Adipocyte (in vitro differentiated cells): Measurements from ENCODE around the gene VAV2.
"Not testable (repeated sequence)": the region's sequence is repeated elsewhere in the genome, so short reads cannot be mapped to it uniquely, and the experiment has no call there.

Experiments used
- DNase-seq: peaks from one replicate; pipeline ENCODE4 v3.0.0-alpha.2; 2015; ENCODE audit warnings: low read depth
- H3K27me3 ChIP-seq: replicated peaks from 2 replicates; pipeline ENCODE4 v1.7.0; 2013; ENCODE audit warnings: mild to moderate bottlenecking, low read length, moderate library complexity; ENCODE audit not compliant: control insufficient read depth, insufficient read depth
- H3K36me3 ChIP-seq: 2 replicates; pipeline ENCODE4 v1.7.0; 2013; ENCODE audit warnings: low read length, mild to moderate bottlenecking, moderate library complexity; ENCODE audit not compliant: control insufficient read depth, insufficient read depth, severe bottlenecking
- H3K4me1 ChIP-seq: 2 replicates; pipeline ENCODE4 v1.7.0; 2013; ENCODE audit warnings: mild to moderate bottlenecking, low read length, moderate library complexity; ENCODE audit not compliant: control insufficient read depth, insufficient read depth
- H3K4me3 ChIP-seq: 2 replicates; pipeline ENCODE4 v1.7.0; 2013; ENCODE audit warnings: mild to moderate bottlenecking, low read length, moderate library complexity
- H3K9ac ChIP-seq: 2 replicates; pipeline ENCODE4 v1.7.0; 2013; ENCODE audit warnings: mild to moderate bottlenecking, low read length, moderate library complexity
- H3K9me3 ChIP-seq: 2 replicates; pipeline ENCODE4 v1.7.0; 2013; ENCODE audit warnings: mild to moderate bottlenecking, low read length, moderate library complexity; ENCODE audit not compliant: control insufficient read depth

Gene VAV2

DNA sequence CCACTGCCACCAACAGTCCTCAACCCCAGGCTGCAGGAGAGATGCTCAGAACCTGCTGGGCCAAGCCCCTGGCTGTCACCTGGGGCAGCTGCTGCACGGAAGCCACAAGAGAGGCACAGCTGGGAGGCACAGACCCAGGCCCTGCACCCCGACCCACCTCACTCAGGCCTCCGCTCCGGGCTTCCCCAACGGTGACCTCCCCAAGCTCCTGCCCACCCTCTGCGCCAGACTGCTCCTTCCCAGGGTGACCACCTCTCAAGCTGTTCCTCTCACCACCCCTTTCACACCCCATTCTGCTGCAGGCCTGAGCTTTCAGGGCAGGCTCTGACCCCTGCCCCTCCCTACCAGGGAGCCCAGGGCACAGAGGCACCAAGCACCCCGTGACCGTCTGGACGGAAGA lies 33.0 kb downstream of the VAV2 start:
- DNase-seq, result no peak
- no peaks in the 10 kb centered on the region for H3K27me3 ChIP-seq
- H3K9ac ChIP-seq, result no peak overlapping the region
- H3K4me3 ChIP-seq, result no peak overlapping the region
- H3K4me1 ChIP-seq, result peaks cover 13% of the 10 kb centered on the region
- H3K36me3 ChIP-seq, result no peaks in the 10 kb centered on the region
- peaks cover under 1% of the 10 kb centered on the region for H3K9me3 ChIP-seq

DNA sequence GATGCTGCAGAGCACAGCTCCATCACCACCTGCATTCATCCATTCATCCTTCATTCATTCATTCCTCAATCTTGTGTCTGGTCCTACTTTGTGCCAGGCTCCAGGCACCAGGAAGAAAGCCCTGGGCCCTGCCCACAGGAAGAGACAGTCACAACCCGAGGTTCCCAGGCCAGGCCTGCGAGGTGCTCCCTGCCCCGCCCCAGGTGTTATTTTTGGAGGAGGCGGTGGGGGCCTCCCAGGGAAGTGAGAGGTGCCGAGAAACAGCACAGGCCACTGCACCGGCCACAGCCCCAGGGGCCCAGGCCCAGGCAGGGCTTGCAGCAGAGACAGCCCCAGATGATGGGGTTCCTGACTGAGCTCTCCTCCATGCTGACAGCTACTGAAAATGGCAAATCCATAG lies 33.4 kb downstream of the VAV2 start:
- Histone ChIP-seq H3K36me3 (no peaks in the 10 kb centered on the region), H3K9ac (no peak overlapping the region), H3K27me3 (no peaks in the 10 kb centered on the region), H3K9me3 (no peaks in the 10 kb centered on the region), H3K4me1 (peaks cover 13% of the 10 kb centered on the region), H3K4me3 (no peak overlapping the region)
- no peak for DNase-seq

DNA sequence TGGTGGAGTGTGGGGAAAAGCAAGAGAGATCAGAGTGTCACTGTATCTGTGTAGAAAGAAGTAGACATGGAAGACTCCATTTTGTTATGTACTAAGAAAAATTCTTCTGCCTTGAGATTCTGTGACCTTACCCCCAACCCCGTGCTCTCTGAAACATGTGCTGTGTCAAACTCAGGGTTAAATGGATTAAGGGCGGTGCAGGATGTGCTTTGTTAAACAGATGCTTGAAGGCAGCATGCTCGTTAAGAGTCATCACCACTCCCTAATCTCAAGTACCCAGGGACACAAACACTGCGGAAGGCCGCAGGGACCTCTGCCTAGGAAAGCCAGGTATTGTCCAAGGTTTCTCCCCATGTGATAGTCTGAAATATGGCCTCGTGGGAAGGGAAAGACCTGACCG lies 34.4 kb downstream of the VAV2 start:
- not testable (repeated sequence) for H3K36me3 ChIP-seq, H3K9ac ChIP-seq, H3K4me3 ChIP-seq, H3K27me3 ChIP-seq, DNase-seq, H3K9me3 ChIP-seq
- H3K4me1 ChIP-seq, result peaks cover 13% of the 10 kb centered on the region

DNA sequence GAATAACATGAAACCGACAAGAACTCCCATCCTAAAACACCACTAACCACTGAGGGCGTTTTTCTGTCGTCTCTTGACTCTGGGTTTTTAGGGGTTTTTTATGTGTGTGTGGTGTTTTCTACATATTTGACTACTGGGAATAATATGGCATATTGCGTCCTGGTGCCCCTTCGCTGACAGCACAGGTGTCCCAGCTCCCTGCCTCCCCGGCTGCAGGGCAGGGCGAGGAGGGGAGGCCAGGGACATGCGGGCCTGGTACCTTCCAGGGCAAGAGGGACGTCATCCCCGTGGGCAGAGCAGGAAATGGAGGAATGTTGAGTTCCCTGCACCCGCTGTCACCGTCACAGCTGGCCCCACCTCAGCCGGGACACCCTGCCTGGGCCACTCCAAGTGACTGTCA lies 34.8 kb downstream of the VAV2 start:
- Histone ChIP-seq H3K4me1 (peaks cover 13% of the 10 kb centered on the region), H3K27me3 (no peaks in the 10 kb centered on the region), H3K9me3 (no peaks in the 10 kb centered on the region), H3K4me3 (no peak overlapping the region), H3K9ac (no peak overlapping the region), H3K36me3 (no peaks in the 10 kb centered on the region)
- DNase-seq, result no peak

DNA sequence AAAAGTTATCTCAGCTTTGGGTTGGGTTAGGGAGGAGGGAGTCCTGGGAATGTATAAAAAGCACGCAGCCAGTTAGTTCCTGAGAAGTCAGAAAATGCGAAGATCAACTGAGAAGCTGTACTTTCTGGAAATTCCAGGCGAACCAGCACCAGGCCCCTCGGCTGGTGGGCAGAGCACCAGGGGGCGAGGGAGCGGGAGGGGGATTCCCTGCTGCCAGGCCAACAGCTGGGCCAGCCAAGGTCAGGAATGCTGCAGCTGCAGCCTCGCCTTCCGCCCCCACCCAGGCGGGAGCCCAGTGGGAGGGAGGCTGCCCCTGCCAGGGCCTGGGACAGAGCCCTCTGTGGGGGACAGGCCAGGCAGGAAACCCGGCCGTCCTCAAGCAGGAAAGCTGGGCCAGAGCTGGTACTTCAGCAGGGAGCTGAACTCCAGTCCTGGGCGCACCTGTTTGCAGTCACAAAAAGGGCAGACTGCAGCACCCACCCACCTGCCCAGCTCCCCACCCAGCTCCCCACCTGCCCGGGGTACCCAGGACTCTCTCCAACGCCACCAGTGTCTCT lies 35.5 kb downstream of the VAV2 start:
- H3K4me3 ChIP-seq, result peak overlapping the region; percentile 61
- H3K9ac ChIP-seq, result peak overlapping the region; percentile 54
- no peaks in the 10 kb centered on the region for H3K9me3 ChIP-seq
- H3K4me1 ChIP-seq, result peaks cover 13% of the 10 kb centered on the region
- H3K27me3 ChIP-seq, result no peaks in the 10 kb centered on the region
- H3K36me3 ChIP-seq, result no peaks in the 10 kb centered on the region
- peak; percentile 71 for DNase-seq

GRCh38 chr9:133955821-133956411 lies 36.2 kb downstream of the VAV2 start:
- Histone ChIP-seq H3K36me3 (no peaks in the 10 kb centered on the region), H3K27me3 (no peaks in the 10 kb centered on the region), H3K4me1 (peaks cover 18% of the 10 kb centered on the region), H3K9me3 (no peaks in the 10 kb centered on the region), H3K4me3 (peak overlapping the region; percentile 61), H3K9ac (peak overlapping the region; percentile 54)
- peak; percentile 75 for DNase-seq

DNA sequence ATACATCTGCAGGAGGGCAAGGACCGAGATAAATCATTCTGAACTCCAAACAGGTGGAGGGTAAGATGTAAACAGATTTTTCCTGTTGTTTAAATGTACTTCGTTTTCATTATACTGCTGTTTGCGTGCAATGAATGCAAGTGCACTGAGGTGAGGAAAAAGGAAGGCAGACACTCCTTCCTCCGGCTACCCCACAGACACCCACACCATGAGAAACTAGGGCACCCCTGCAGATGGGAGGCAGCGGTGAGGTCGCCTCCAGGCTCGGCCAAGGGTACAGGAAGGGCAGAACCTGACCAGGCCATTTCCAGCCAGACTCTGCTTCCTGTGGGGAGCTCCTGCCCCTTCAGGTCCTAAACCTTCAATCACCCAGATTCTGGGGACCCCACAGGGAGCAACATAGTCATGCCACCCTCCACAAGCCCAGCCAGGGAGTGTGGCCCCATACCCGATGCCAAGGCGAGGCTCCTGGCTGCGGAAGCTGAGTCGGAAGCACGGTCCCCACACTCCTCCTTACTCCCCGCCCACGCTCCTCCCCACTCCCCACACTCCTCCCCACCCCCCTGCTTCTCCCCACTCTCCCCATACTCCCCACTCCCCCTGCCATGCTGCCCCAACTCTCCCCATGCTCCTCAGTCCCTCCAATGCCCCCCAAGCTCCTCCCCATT lies 37.1 kb downstream of the VAV2 start:
- Histone ChIP-seq H3K9ac (no peak overlapping the region), H3K27me3 (no peaks in the 10 kb centered on the region)
- peak; percentile 2 for DNase-seq

DNA sequence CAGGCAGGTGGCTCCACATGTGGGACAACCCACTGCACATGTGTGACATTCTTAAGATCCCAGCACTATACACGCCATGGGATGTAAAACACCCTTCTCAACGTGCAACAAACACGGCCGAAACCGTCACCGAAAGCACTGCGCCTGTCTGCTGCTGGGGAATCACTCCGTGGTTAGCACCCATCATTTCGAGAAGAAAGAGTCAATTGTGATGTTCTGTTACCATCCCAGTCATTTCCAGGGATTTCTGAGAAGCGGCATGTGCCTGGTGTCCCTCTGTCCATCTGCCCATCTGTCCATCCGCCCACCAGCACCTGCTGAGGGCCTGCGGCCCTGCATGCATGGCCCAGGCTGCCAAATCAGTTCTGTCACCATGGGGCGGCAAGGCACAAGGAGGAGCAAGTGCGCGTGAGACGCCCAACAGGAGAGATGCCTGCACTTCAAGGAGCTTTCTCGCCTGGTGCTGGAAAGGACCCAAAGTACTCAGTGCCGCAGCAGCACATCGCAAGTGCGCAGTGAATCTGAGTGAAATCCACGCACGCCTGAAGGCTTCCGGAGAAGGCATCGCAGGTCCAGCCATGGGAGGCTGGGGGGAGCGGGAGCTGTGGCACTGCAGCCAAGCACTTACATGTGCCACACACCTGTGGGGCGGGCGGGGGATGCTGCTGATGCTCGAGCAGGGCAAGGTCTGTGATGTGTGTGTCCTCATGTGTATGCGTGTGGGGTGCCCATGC lies 38.0 kb downstream of the VAV2 start:
- no peaks in the 10 kb centered on the region for H3K27me3 ChIP-seq
- H3K4me1 ChIP-seq, result peaks cover 24% of the 10 kb centered on the region
- no peaks in the 10 kb centered on the region for H3K9me3 ChIP-seq
- no peak overlapping the region for H3K9ac ChIP-seq
- H3K4me3 ChIP-seq, result no peak overlapping the region
- DNase-seq, result no peak
- H3K36me3 ChIP-seq, result no peaks in the 10 kb centered on the region

More for the DNA sequence above, 37.1 kb downstream of the VAV2 start:
- H3K36me3 ChIP-seq, result no peaks in the 10 kb centered on the region
- peaks cover 24% of the 10 kb centered on the region for H3K4me1 ChIP-seq
- no peak overlapping the region for H3K4me3 ChIP-seq
- H3K9me3 ChIP-seq, result no peaks in the 10 kb centered on the region

DNA sequence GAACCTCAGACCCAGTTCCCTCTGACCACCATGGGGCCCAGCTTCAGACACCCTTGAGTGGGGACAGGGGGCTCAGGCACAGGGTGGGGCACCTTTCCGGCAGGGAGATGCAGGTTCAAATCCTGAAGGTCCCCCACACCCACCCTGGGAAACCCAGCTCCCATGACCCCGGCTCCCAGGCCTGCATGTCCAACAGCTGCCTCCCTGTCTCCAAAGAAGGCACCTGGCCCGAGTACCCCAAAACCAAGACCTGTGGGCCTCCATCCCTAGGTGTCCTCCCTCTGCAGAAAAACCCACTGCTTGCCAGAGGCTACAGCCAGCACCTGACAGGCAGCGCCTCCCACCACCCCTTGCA lies 38.5 kb downstream of the VAV2 start:
- Histone ChIP-seq H3K4me3 (no peak overlapping the region), H3K4me1 (peaks cover 24% of the 10 kb centered on the region), H3K9ac (no peak overlapping the region), H3K9me3 (no peaks in the 10 kb centered on the region), H3K27me3 (no peaks in the 10 kb centered on the region), H3K36me3 (no peaks in the 10 kb centered on the region)
- no peak for DNase-seq

DNA sequence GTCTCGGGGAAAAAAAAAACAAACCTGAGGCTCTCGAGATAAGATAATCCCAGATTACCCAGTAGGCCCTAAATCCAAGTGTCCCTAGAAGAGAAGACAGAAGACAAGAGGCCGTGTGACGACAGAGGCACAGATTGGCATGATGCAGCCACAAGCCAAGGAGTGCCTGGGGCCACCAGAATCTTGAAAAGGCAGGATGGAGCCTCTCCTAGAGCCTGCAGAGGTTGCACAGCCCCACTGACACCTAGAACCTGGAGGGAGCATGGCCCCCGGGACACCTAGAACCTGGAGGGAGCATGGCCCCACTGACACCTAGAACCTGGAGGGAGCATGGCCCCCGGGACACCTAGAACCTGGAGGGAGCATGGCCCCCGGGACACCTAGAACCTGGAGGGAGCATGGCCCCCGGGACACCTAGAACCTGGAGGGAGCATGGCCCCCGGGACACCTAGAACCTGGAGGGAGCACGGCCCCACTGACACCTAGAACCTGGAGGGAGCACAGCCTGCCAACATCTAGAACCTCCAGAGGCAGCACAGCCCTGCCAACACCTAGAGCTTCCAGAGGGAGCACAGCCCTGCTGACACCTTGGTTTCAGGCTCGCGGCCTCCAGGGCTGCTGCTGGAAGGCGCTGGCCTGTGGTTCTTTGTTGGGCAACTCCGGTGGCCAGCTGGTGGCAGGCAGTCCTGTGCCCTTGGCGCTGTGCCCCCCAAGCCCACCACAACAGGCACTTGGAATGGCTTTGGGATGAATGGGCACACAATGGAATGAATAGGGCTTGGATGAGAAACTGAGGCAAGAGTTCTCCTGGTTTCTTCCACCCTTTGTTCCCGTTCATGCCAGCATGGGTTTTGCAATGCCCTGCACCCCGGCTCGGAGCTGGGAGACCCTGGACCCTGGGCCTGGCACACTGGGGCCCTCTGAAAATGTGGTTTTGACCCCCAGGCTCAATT lies 39.2 kb downstream of the VAV2 start:
- DNase-seq, result no peak
- Histone ChIP-seq H3K9me3 (no peaks in the 10 kb centered on the region), H3K4me1 (peaks cover 24% of the 10 kb centered on the region), H3K27me3 (no peaks in the 10 kb centered on the region), H3K4me3 (no peak overlapping the region), H3K36me3 (no peaks in the 10 kb centered on the region), H3K9ac (no peak overlapping the region)
